ENCODE results near the gene PPP1R8. TPM values are rescaled to one million over a fixed set of nuclear protein-coding genes. Genes with fewer than 3 reads are reported as not detected.
A peak's percentile ranks its signal among the peaks of the same experiment; 100 is the strongest.

The PPP1R8 gene
- total RNA-seq, 1 experiment from 2014 or later = 57.4 TPM

- Histone ChIP-seq H3K9ac (ENCODE audit: low read length) (peak within 1 kb of the TSS; percentile 78), H4K20me1 (ENCODE audit: insufficient read depth) (no peaks in the 10 kb centered on the region), H2AFZ (ENCODE audit: low read depth, low read length, poor library complexity, severe bottlenecking) (peak within 1 kb of the TSS; percentile 88), H3K27me3 (ENCODE audit: insufficient read depth, low read length) (no peaks in the 10 kb centered on the region), H3K27ac (ENCODE audit: low read depth, low read length) (peak within 1 kb of the TSS; percentile 37; the same call in 1 of the 2 replicates), H3K4me3 (replicated peaks in 1 of 2; ENCODE audit: low read depth in 1 of 2, low read length in 2 of 2) (peak within 1 kb of the TSS; percentile 84 to 95), H3K9me2 (ENCODE audit: insufficient read depth) (no peaks in the 10 kb centered on the region), H3K9me3 (ENCODE audit: control insufficient read depth in 1 of 2, insufficient read depth in 1 of 2, low read depth in 1 of 2, low read length in 2 of 2) (no peaks in the 10 kb centered on the region), H3K36me3 (ENCODE audit: control insufficient read depth in 1 of 2, insufficient read depth in 2 of 2, low read length in 2 of 2) (no peaks in the 10 kb centered on the region), H3K4me1 (ENCODE audit: control insufficient read depth in 1 of 2, insufficient read depth in 2 of 2, low read length in 2 of 2) (peaks cover 8 to 22% of the 10 kb centered on the region in 2 experiments; a peak in 3 of 4 replicates), H3K4me2 (ENCODE audit: low read length) (peak within 1 kb of the TSS; percentile 100), H3K79me2 (ENCODE audit: insufficient read depth, low read length) (no peaks in the 10 kb centered on the region)
- TF ChIP-seq POLR2A (IDR thresholded peaks at IDR 0.05; ENCODE audit: borderline replicate concordance, extremely low read depth, insufficient read depth, insufficient read length) = no peak
- TF ChIP-seq FOSL1 (IDR thresholded peaks at IDR 0.05; ENCODE audit: low read depth) = no peak
- TF ChIP-seq ATF3 (IDR thresholded peaks at IDR 0.05) = no peak
- TF ChIP-seq MAX (IDR thresholded peaks at IDR 0.05) = peak; percentile 24; the same call in 1 of the 2 replicates
- TF ChIP-seq POLR2AphosphoS5 (IDR thresholded peaks at IDR 0.05; ENCODE audit: low read depth, low read length) = peak; percentile 81
- no peak for TF ChIP-seq SRF (IDR thresholded peaks at IDR 0.05; ENCODE audit: low read depth)
- TF ChIP-seq CBX3 (IDR thresholded peaks at IDR 0.05; ENCODE audit: low read depth) = no peak
- 0 out of 2 replicates have a peak, but pooled peaks have one; percentile 28 for TF ChIP-seq SIN3A (IDR thresholded peaks at IDR 0.05; ENCODE audit: low read depth)
- CTCF ChIA-PET = no interaction called here
- RAD21 ChIA-PET (ENCODE audit: low non-redundant PET in 1 of 2, low total read pairs in 2 of 2, uncharacterized antibody in 2 of 2, unreplicated experiment in 2 of 2) = no interaction called here
- ATAC-seq (peak; percentile 91), DNase-seq (ENCODE audit: low read depth, low spot score) (no peak)
- POLR2A ChIA-PET = no interaction called here
- BruUV-seq (replicated peaks) = no TSS peak
- intact Hi-C loops (cut with micrococcal nuclease) = no loop called here
These were observed 41.6 kb downstream of the PPP1R8 start, which contains the start of gene THEMIS2 for GRCh38 chr1:27872059-27872801. Gene THEMIS2, plus strand, starts transcription at chr1:27872544. Its CDS starts 28 bp downstream, at chr1:27872572.
